ENCODE results near the gene FIG4. TPM values are rescaled to one million over a fixed set of nuclear protein-coding genes. Genes with fewer than 3 reads are reported as not detected.
"Not testable (repeated sequence)": the region's sequence is repeated elsewhere in the genome, so short reads cannot be mapped to it uniquely, and the experiment has no call there.

FIG4 gene
- total RNA-seq, 4 donors from 2014 or later, result 14.7 to 23.9 (median 18.1) TPM

- no peaks in the 10 kb centered on the region for H3K4me1 ChIP-seq
- DNase-seq, result no peak
- no peak overlapping the region for H3K27ac ChIP-seq
- no peak for TF ChIP-seq CTCF (IDR thresholded peaks at IDR 0.05)
- H3K4me3 ChIP-seq, result no peak overlapping the region
- no peaks in the 10 kb centered on the region for H3K27me3 ChIP-seq
- peaks cover 0 to 22% (median 0%) of the 10 kb centered on the region in 3 donors for H3K36me3 ChIP-seq
- no peaks in the 10 kb centered on the region for H3K9me3 ChIP-seq
Observed at GRCh38 chr6:109717971-109718370, 26.9 kb downstream of the FIG4 start.

DNA sequence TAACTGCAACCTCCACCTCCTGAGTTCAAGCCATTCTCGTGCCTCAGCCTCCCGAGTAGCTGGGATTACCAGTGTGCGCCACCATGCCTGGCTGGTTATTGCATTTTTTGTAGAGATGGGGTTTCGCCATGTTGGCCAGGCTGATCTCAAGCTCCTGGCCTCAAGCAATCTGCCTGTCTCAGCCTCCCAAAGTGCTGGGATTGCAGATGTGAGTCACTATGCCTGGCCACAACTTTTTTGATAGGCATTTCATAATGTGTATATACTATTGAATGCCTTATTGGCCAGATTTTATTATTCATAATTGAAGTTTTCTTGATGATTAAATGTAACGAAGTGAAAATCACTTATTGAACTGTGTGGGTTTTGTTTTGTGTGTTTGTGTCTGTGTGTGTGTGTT is 27.9 kb downstream of the FIG4 start:
- H3K36me3 ChIP-seq, result peaks cover 0 to 22% (median 0%) of the 10 kb centered on the region in 3 donors
- H3K27ac ChIP-seq, result no peak overlapping the region
- no peak for DNase-seq
- no peaks in the 10 kb centered on the region for H3K27me3 ChIP-seq
- H3K4me3 ChIP-seq, result no peak overlapping the region
- no peaks in the 10 kb centered on the region for H3K9me3 ChIP-seq
- H3K4me1 ChIP-seq, result no peaks in the 10 kb centered on the region
- no peak for TF ChIP-seq CTCF (IDR thresholded peaks at IDR 0.05)

DNA sequence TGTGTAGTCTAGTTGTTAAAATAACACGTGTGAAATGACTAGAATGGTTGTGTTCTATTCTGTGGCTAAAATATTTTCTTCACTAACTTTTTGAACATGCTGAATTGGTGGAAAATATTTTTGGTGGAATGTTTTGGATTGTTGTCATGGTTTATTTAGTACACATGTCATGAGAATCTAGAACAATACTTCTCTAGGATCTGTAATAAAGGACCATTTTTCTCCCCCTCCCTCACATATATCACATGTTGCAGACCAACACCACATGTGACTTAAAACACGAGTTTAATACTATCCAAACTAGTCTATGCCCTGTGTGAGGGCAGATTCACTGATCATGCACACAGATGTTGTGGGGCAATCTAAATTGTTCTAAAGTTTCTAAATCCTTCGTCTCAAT is 29.2 kb downstream of the FIG4 start:
- H3K4me1 ChIP-seq, result no peaks in the 10 kb centered on the region
- no peak for TF ChIP-seq CTCF (IDR thresholded peaks at IDR 0.05)
- no peak overlapping the region for H3K4me3 ChIP-seq
- no peak overlapping the region for H3K27ac ChIP-seq
- no peaks in the 10 kb centered on the region for H3K27me3 ChIP-seq
- H3K9me3 ChIP-seq, result no peaks in the 10 kb centered on the region
- no peak for DNase-seq
- H3K36me3 ChIP-seq, result peaks cover 0 to 22% (median 0%) of the 10 kb centered on the region in 3 donors

- H3K4me3 ChIP-seq, result no peak overlapping the region
- DNase-seq, result no peak
- H3K4me1 ChIP-seq, result no peaks in the 10 kb centered on the region
- H3K36me3 ChIP-seq, result peaks cover 0 to 13% (median 0%) of the 10 kb centered on the region in 3 donors
- H3K27me3 ChIP-seq, result no peaks in the 10 kb centered on the region
- no peaks in the 10 kb centered on the region for H3K9me3 ChIP-seq
- H3K27ac ChIP-seq, result no peak overlapping the region
- no peak for TF ChIP-seq CTCF (IDR thresholded peaks at IDR 0.05)
Observed at GRCh38 chr6:109722011-109722410, 30.9 kb downstream of the FIG4 start.

- Histone ChIP-seq H3K27ac (no peak overlapping the region), H3K36me3 (peaks cover 0 to 11% (median 0%) of the 10 kb centered on the region in 3 donors), H3K27me3 (no peaks in the 10 kb centered on the region), H3K4me3 (no peak overlapping the region), H3K9me3 (no peaks in the 10 kb centered on the region), H3K4me1 (no peaks in the 10 kb centered on the region)
- TF ChIP-seq CTCF (IDR thresholded peaks at IDR 0.05) (no peak), POLR2A (IDR thresholded peaks at IDR 0.05) (no peak)
- DNase-seq, result no peak
Observed at GRCh38 chr6:109722564-109723254, 31.6 kb downstream of the FIG4 start.

GRCh38 chr6:109725250-109725649 is 34.2 kb downstream of the FIG4 start:
- not testable (repeated sequence) for H3K9me3 ChIP-seq, H3K27ac ChIP-seq, DNase-seq, H3K4me3 ChIP-seq, H3K27me3 ChIP-seq, H3K4me1 ChIP-seq, H3K36me3 ChIP-seq

Data from Peyer's patch (tissue), 4 donors.